GM18511 (cell line): ENCODE data around the gene KCNK18.

Source experiments
- ATAC-seq: cut with Tn5 transposase; IDR thresholded peaks from one replicate; pipeline ENCODE4 v1.9.1; 2021; ENCODE audit warnings: mild to moderate bottlenecking, moderate library complexity; ENCODE audit not compliant: unreplicated experiment

Gene KCNK18

GRCh38 chr10:117197189-117197588 is at the start of gene KCNK18:
KCNK18 (plus strand) TSS chr10:117197489; CDS start chr10:117197489, 0 bp downstream.
- ATAC-seq = no peak

- ATAC-seq = no peak
Measured at GRCh38 chr10:117148284-117148683, 49.0 kb upstream of the KCNK18 start.

DNA sequence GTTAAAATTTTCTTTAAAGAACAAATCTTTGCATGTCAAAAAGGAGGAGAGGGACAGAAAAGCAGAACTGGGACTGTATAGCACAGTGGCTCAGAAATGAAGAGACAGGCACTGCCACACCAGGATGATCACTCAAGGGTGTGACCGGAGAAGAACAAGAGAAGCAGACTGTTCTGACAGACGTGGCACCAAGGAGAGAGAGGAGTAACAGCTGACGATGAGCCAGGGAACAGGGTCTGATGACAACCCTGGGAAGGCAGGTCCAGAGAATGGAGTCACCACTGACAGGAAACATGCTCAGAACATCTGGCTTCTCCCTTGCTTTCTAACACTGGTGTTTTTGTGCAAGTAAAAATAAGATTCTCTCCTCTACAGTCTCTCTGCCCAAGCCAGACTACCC is 44.6 kb upstream of the KCNK18 start:
- no peak for ATAC-seq

DNA sequence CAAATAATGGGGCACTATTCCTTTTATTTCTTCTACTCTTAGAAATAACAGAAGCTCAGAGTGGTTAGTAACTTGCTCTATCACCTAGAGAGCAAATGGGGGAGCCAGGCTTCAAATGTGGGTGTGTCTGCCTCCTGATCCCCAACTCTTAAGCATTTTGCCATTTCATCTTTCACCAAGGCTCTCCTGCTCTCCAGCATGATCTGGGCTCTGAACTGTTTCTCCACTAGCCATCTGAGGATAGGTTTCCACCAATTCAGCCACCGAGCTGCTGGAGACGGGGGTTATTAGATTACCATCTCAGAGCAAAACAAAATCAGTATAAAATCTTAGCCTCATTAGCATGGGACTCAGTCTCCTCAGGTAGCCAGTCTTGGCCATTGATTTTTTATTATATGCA is 39.0 kb upstream of the KCNK18 start:
- ATAC-seq = no peak

DNA sequence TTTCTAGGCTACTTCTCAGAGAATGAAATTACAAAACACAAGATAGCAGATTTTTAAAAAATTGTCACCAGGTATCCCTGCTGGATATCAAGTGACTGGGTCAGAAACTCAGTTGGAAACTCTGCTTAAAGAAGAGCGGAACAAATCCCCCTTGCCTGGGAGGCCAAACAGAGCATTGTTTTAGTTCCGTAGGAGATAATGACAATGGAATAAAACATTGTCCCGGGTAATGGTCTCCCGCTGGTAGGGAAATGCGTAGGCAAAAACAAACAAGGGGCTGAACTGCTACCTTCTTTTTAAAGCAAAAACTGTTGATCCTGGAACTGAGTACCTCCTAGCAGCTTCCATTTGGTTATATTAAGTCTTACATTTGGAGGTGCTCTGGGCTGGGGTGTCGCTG is 37.9 kb upstream of the KCNK18 start:
- ATAC-seq = no peak

DNA sequence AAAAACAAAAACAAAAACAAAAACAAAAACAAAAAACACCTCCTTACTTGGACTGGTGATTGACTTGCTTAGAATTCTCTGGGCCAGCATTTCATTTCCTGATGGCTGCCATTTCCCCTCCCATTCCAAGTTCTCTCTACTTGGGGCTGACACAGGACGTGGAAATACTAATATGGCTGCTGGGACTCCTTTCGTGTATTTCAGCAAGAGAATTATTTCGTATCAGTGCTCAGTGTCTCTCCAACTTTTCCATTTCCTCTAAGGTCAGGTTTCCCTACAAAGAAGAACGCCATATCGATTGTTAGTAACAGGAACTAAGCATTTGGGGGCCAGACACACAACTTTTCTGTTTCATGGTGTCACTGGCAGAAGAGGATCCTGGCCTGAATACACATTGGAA is 36.7 kb upstream of the KCNK18 start:
- ATAC-seq = no peak

- no peak for ATAC-seq
Measured at GRCh38 chr10:117161386-117162033, 35.8 kb upstream of the KCNK18 start.

GRCh38 chr10:117162093-117163060 is 34.9 kb upstream of the KCNK18 start:
- no peak for ATAC-seq

GRCh38 chr10:117163061-117163953 is 34.0 kb upstream of the KCNK18 start:
- ATAC-seq = no peak

DNA sequence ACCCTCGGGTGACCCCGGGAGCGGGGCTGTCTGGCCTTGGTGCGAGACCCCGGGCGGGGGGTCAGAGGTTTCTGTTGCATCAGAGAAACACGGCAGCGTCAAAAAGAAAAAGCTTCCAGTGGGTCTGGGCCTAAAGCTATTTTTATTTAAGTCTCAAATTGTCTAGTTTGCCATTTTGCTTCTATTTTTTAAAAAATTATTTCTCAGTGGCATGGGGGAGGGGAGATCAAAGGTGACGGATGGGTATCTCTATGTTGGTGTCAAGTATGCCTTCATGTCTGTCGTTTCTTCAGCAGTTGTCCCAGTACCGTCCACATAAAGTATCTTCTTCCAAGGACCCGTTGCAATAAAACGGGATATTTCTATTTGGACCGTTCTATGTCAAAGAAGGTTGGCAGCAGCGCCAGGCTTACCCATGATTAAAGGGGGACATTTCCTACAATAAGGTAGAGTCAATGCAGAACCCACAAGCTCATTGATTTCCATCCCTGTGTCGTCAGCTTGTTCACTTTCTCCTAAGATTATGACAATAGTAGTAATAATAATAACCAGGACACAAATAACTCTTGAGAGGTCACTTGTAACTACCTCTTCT is 33.2 kb upstream of the KCNK18 start:
- no peak for ATAC-seq

DNA sequence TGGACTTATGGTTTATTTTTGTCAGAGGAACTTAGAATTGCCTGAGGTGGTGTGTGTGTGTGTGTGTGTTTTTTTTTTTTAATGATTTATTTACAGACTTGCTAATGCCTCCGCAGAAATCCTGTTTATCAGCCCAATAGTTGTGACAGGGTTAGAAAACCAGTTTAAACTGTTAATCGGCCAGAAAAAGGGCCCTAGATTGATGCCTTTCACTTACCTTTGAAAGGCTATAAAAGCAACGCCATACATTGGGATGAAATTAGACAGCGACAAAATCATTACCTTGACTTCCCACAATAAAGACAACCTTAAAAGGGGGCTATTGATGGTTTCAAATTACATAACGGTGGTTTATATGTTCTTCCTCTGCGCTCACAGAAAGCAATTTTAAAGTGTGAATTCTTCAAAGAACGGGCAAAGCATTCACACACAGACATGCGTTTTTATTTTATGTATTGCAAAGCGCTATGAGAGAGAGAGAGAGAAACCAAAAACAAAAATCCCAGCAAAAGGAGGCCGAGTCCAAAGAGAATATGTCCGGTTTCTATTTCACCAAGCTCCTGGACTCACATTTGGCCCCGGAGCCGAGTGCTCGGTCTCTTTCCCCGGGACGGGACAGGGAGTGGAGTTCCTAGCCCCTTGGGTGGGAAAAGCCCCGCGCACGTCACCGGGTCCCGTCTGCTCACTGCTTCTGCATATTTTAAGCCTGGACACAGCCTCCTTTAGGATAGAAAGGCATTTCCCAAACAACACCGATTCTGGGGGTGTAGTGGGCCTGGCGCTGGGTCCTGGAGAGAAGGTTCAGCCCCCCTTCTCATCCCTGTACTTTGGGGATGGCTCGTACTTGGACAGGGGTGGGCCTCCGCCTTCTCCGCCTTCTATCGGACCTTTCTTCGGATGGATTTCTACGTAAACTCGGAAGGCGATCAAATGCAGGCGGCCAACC is 32.4 kb upstream of the KCNK18 start:
- no peak for ATAC-seq

GRCh38 chr10:117165538-117166417 is 31.5 kb upstream of the KCNK18 start:
- no peak for ATAC-seq

GRCh38 chr10:117166418-117167345 is 30.6 kb upstream of the KCNK18 start:
- ATAC-seq = no peak

DNA sequence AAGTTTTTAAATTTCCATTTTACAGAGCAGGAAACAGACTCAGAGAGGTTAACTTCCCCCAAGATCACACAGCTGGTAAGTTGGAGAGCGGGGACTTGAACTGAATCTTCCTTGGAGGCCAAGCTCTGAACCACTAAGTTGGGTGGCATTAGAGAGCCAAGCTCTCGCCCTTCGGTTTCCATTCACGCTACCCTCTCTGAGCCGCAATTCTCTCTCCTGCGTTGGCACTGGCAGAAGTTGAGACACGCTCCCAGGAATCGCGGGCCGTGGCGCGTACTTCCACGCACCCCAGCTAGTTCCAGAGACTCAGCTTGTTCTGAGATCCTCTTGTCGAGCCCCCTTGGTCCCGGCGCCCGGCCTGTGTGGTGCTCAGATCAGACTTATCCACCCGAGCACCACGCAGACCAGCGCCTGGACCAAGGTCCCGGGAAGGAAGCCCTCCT is 29.9 kb upstream of the KCNK18 start:
- no peak for ATAC-seq

- ATAC-seq = peak; percentile 93
Measured at GRCh38 chr10:117167789-117168674, 29.3 kb upstream of the KCNK18 start.

DNA sequence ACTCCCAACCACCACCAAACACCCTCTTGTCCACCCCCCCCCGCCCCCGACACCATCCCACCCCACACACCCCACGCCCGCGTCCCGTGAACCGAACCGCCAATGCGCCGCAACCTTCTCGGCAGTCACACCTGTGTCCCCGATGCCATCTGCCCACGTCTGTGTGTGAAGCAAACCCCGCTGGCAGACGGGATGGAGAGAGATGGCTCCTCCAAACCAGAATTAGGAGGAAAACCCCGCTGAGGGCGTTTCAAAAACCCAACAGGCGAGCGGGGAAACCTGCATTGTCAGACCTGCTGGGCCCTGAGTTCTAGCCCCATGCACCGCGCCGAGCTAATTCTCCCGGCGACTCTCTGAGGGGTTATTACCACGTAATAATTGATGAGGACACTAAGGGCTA is 28.6 kb upstream of the KCNK18 start:
- no peak for ATAC-seq

- no peak for ATAC-seq
Measured at GRCh38 chr10:117169480-117169879, 27.8 kb upstream of the KCNK18 start.
